ENCODE measurements around the gene NME1. TPM values are rescaled to one million over a fixed set of nuclear protein-coding genes. Genes with fewer than 3 reads are reported as not detected.
"Not testable (repeated sequence)": the region's sequence is repeated elsewhere in the genome, so short reads cannot be mapped to it uniquely, and the experiment has no call there.

The NME1 gene
- polyA plus RNA-seq, 1 donor from 2014 or later: 262 TPM

GRCh38 chr17:51120739-51121619, 32.4 kb upstream of the NME1 start, which contains the start of gene SPAG9:
SPAG9 (minus strand) TSS chr17:51120868; CDS start chr17:51120656, 212 bp downstream.
- Histone ChIP-seq H3K36me3 (ENCODE audit: insufficient read depth, low read length) (no peaks in the 10 kb centered on the region), H3K27ac (ENCODE audit: low read length) (peak within 1 kb of the TSS; percentile 97), H3K27me3 (ENCODE audit: insufficient read depth, low read depth, low read length) (no peaks in the 10 kb centered on the region), H3K9me2 (ENCODE audit: insufficient read depth, low read length) (no peaks in the 10 kb centered on the region), H3K4me3 (ENCODE audit: low read length) (peak within 1 kb of the TSS; percentile 99), H4K20me1 (ENCODE audit: insufficient read depth) (no peaks in the 10 kb centered on the region), H3K79me2 (replicated peaks; ENCODE audit: insufficient read depth, low read length) (peaks cover 35% of the 10 kb centered on the region), H3K9me3 (ENCODE audit: low read length) (no peaks in the 10 kb centered on the region), H3K4me2 (ENCODE audit: low read length) (peak within 1 kb of the TSS; percentile 91), H2AFZ (ENCODE audit: low read depth, low read length) (peak within 1 kb of the TSS; percentile 92), H3K9ac (ENCODE audit: low read length) (peak within 1 kb of the TSS; percentile 96), H3F3A (ENCODE audit: insufficient read depth, low read length, poor library complexity, severe bottlenecking) (no peaks in the 10 kb centered on the region)
- TF ChIP-seq POLR2AphosphoS5 (IDR thresholded peaks at IDR 0.05) (peak; percentile 82), EZH2 (IDR thresholded peaks at IDR 0.05; ENCODE audit: borderline replicate concordance, insufficient read depth, low read length, poor library complexity, severe bottlenecking) (no peak), EP300 (conservative IDR thresholded peaks at IDR 0.05; ENCODE audit: poor library complexity, severe bottlenecking) (peak; percentile 66), TAF1 (IDR thresholded peaks at IDR 0.05; ENCODE audit: low read depth) (no peak), REST (IDR thresholded peaks at IDR 0.05; ENCODE audit: borderline replicate concordance) (peak; percentile 57), MXI1 (conservative IDR thresholded peaks at IDR 0.05; ENCODE audit: poor library complexity, severe bottlenecking) (peak; percentile 10), CTCF (IDR thresholded peaks at IDR 0.05; ENCODE audit: poor library complexity, severe bottlenecking) (no peak), SMC3 (conservative IDR thresholded peaks at IDR 0.05; ENCODE audit: poor library complexity) (peak; percentile 40)

- Histone ChIP-seq H3K27ac (ENCODE audit: low read length) (peak overlapping the region; percentile 97), H3K9me3 (ENCODE audit: low read length) (no peaks in the 10 kb centered on the region), H3F3A (ENCODE audit: insufficient read depth, low read length, poor library complexity, severe bottlenecking) (no peaks in the 10 kb centered on the region), H3K79me2 (replicated peaks; ENCODE audit: insufficient read depth, low read length) (peaks cover 26% of the 10 kb centered on the region), H3K9ac (ENCODE audit: low read length) (peak overlapping the region; percentile 85), H3K27me3 (ENCODE audit: insufficient read depth, low read depth, low read length) (no peaks in the 10 kb centered on the region), H3K9me2 (ENCODE audit: insufficient read depth, low read length) (no peaks in the 10 kb centered on the region), H3K36me3 (ENCODE audit: insufficient read depth, low read length) (no peaks in the 10 kb centered on the region), H3K4me2 (ENCODE audit: low read length) (peak overlapping the region; percentile 61), H2AFZ (ENCODE audit: low read depth, low read length) (peak overlapping the region; percentile 92), H3K4me3 (ENCODE audit: low read length) (peak overlapping the region; percentile 67), H4K20me1 (ENCODE audit: insufficient read depth) (no peaks in the 10 kb centered on the region)
- peak; percentile 41 for TF ChIP-seq POLR2AphosphoS5 (IDR thresholded peaks at IDR 0.05)
- no peak for TF ChIP-seq TAF1 (IDR thresholded peaks at IDR 0.05; ENCODE audit: low read depth)
These were observed 31.5 kb upstream of the NME1 start for GRCh38 chr17:51121620-51122472.

- H3K27ac ChIP-seq (ENCODE audit: low read length); H3K27me3 ChIP-seq (ENCODE audit: insufficient read depth, low read depth, low read length); H3K9me2 ChIP-seq (ENCODE audit: insufficient read depth, low read length); H3F3A ChIP-seq (ENCODE audit: insufficient read depth, low read length, poor library complexity, severe bottlenecking); H3K9ac ChIP-seq (ENCODE audit: low read length); H3K36me3 ChIP-seq (ENCODE audit: insufficient read depth, low read length); H4K20me1 ChIP-seq (ENCODE audit: insufficient read depth); H2AFZ ChIP-seq (ENCODE audit: low read depth, low read length); H3K4me2 ChIP-seq (ENCODE audit: low read length); H3K4me3 ChIP-seq (ENCODE audit: low read length); H3K9me3 ChIP-seq (ENCODE audit: low read length): not testable (repeated sequence)
- peaks cover 21% of the 10 kb centered on the region for H3K79me2 ChIP-seq (replicated peaks; ENCODE audit: insufficient read depth, low read length)
These were observed 30.8 kb upstream of the NME1 start for GRCh38 chr17:51122473-51123115.

All from neural cell (in vitro differentiated cells).